SKM-1 (cell line): Measurements from ENCODE around the gene FBXO5.
"Not testable (repeated sequence)": the region's sequence is repeated elsewhere in the genome, so short reads cannot be mapped to it uniquely, and the experiment has no call there.

ENCODE experiments used
- DNase-seq: peaks from one replicate; lab custom pipeline; 2025; ENCODE audit not compliant: unreplicated experiment; lab: John Stamatoyannopoulos, UW

FBXO5 gene

DNA sequence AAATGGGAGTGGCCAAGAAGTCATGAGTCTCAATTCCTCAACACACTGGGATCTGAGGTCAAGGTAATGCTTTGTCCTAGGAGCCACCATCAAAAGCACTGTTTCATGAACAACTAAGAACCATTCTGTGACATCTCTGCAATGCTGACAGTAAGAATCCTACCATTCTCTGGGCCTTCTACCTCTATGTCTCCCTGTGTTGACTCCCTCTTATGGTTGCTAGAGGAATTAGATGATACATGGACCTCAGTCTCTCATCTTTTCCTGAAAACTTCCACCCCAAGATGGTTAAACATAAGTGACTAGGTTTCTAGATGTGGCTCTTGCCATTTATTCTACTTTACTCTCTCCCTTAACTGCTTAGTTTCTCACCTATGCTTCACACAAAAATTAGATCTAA, 10.6 kb upstream of the FBXO5 start:
- DNase-seq = no peak

DNA sequence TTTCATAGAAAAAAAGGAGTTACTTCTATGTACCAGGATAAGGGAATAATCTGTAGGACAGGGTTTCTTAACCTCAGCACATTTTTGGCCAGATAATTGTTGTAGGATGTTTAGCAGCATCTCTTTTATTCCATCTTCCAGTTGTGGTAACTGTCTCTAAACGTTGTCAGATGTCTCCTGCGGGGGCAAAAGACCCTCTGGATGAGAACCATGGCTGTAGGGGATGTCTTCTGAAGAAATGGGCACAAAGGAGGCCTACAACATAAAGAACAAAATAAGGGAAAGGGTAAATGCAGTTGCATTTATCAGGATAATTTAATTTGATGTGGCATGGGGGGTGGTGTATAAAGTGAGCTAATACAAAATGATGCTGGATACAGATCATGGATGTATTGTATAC, 4.1 kb upstream of the FBXO5 start:
- DNase-seq = no peak

DNA sequence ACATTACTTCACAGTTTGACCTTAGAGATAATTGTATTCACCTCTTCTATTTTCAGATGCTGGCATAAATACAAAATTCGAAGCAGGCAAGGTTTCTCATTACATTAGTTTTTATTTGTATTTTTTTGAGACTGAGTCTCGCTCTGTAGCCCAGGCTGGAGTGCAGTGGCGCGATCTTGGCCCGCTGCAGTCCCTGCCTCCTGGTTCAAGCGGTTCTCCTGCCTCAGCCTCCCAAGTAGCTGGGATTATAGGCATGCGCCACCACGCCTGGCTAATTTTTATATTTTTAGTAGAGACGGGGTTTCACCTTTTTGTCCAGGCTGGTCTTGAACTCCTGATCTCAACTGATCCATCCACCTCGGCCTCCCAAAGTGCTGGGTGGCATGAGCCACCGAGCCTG, 2.5 kb upstream of the FBXO5 start:
- not testable (repeated sequence) for DNase-seq

DNA sequence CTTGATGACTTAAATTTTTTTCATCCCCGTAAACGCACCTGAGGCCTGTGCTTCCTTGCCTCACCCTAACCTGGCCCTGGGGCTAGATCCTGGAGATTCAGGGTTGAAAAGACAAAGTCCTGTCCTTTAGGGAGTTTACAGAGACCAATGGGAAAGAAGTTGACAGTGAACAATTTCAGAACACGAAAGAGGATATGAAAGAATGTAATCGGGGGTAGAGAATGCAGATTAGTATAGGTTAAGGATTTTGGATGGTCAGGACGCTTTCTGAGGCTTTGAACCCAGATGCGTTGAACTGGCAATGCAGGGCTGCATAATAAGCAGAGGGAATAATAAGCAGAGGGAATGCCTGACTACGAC, 1.7 kb upstream of the FBXO5 start:
- no peak for DNase-seq

DNA sequence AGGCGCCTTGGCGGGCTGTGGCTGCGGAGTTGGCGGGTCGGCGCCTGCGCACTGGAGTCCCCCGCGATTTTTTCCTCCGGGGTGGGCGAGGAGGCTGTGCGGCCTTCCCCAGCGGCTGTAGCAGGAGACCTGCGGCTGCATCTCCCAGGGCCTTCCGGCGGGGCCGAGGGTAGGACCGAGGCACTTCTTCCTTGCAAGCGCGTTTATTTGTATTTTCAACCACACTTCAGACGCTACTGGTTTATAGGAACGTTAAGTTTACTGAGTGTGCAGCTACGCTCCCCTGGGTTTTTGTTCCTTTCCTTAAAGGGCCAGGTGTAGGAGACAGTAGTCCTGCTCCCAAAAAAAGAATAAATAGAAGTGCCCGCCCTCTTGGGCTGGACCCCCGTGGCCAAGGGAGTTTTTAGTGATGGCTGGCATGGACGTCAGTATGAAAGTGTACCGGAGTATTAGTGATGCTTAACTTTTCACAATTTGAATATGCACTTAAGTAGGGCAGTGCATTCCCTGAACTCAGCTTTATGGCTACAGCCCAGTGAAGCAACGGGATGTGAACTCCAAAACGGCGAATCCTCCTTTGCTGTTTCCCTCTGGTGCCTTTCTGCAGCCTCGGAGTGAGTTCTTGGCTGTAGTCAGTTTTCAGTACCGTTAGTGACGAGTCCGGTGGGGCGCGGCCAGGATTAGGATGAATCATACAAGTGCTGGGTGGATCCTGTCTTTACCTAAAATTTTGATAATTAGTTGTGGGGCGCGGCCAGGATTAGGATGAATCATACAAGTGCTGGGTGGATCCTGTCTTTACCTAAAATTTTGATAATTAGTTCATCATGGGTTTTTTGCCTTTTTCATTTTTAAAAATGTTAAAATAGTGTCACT, 1.0 kb upstream of the FBXO5 start:
- DNase-seq = peak; percentile 95

DNA sequence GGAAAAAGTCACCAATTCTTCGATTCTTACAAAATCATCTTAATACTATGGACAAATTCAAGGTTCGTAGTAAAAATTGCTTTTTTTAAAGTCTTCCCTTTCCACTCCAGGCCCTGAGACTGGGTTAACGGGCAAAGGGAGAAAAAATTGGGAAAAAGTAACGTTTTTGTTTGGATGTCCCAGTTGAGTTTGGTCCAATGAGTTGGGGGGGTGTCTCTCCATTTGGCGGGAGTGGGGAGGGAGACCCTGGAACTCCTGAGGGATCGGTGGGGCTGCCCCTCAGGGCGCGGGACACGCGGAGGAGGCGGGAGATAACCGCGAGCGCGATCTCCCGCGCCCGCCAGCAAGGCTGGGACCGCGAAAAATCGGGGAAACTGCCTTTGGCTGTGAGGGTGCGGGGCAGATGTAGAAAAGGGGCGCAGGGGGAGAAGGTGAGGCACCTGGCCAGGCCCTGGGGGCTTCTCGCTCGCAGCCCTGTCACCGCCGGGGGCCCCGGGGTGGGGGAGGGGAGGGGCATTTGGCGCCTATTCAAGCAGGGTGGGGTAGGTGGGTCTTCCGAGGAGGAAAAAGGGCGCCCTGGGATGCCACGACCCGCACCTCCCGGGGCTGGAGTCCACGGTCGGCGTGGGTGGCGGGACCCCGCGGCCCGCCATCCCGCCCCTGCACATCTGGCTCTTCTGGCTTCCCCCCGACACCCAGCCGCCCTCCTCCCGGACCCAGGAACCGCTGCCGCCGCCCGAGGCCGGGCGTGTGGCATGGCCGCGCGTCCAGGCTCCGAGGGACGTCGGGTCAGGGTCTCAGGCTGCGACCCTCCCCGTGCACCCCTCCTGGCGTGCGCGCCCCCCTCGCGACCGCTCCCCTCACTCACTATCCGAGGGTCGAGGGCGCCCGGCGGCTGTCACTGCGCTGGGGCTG, 595 bp downstream of the FBXO5 start:
- no peak for DNase-seq

DNA sequence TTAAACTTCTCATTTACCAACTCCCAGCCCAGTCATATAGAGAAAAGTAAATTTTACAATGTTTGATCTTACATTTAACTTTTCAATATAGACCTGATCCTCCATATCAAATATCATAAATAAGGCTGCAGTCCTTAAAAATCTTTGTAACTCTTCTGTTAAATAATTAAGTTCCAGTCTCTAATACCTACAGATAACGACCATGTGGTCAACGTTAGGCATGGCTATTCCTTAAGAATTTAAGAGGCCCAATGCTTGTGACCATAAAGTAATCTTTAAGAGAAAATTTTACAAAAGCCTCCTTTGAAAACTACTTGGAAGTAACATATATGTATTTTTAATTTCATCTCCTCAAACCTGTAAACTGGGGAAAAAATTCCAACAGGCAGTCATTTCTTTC, 1.6 kb downstream of the FBXO5 start:
- DNase-seq = no peak

DNA sequence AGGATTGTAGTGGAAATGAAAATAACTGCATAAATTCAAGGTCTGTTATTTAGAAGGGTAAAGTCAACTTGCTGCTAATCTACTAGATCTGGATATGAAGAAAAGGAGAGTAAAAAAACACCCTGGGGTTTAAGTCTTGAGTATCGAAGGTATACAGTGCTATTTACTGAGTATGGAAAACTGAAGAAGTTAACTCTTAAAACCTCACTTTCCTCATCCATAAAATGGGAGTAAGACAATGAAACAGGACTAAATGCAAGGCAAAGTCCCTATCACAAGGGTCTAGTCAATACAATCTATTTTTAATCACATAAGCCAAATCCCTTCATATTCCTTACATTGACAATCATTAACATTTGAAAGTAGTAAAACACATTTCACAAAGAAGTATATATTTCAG, 2.2 kb downstream of the FBXO5 start:
- no peak for DNase-seq

DNA sequence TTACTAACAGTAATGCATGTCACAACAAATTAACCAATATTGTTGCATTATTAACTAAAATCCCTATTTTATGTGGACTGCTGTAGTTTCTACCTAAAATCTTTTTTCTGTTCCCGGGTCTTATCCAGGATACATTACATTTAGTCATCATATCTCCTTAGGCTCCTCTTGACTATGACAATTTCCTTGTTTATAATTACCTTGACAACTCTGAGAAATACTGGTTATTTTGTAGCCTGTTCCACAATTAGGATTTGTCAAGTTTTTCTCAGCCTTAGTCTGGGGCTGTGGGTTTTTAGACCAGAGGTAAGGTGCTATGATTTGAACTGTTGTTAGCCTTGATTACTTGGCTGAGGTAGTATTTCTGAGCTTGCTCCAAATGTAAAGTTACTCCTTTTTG, 3.7 kb downstream of the FBXO5 start:
- DNase-seq = no peak

DNA sequence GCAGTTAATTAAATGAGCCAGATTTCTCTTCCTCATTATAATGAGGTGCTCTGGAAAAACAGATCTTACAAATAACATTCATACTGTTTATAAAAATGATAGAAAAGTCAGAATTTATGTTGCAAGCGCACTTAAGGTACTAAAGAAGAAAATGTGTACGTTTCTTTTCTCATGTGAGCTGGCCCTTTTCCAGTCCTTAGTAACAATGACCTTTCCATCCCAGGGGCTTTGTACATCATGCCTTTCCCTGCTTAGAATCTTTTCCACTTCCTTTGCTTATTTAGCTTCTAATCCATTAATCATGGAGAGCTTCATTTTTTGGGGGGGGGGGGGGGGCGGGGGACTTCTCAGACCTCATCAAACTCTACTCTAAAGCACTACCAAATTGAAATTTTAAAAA, 4.8 kb downstream of the FBXO5 start:
- no peak for DNase-seq

DNA sequence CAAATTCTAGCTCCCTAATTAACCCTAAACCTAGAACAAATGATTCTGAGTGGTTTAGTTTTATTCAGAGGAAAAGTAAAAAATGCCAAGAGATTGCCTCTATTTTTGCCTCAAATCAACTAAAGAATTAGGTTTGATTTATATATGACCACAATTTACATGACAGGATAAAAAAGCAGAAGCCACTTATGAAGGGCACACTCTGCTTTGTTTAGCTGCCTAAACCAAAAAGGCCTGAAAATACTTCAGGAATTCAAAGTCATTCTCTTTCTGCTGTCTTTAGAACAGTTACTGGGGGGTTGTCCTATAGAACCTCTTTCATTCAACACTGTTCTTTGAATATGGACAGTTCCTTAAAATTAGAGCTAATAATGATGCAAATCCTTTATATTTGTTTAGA, 5.3 kb downstream of the FBXO5 start:
- no peak for DNase-seq

DNA sequence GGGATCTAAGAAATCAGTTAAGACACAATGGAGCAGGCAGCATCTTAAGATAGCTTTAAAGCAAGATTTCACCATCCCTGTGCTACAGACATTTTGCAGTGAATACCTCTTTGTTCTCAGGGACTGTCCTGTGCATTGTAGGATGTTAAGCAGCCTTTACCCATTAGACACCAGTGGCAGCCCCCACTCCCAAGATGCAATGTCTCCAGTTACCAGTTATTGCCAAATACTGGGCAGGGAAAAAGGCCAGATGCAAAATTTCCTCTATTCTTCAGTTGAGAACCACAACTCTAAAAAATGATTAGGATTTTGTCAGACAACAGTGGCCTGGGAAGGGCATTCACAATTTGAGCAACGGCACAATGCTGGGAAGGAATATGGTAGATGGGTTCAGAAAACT, 6.1 kb downstream of the FBXO5 start:
- DNase-seq = no peak

DNA sequence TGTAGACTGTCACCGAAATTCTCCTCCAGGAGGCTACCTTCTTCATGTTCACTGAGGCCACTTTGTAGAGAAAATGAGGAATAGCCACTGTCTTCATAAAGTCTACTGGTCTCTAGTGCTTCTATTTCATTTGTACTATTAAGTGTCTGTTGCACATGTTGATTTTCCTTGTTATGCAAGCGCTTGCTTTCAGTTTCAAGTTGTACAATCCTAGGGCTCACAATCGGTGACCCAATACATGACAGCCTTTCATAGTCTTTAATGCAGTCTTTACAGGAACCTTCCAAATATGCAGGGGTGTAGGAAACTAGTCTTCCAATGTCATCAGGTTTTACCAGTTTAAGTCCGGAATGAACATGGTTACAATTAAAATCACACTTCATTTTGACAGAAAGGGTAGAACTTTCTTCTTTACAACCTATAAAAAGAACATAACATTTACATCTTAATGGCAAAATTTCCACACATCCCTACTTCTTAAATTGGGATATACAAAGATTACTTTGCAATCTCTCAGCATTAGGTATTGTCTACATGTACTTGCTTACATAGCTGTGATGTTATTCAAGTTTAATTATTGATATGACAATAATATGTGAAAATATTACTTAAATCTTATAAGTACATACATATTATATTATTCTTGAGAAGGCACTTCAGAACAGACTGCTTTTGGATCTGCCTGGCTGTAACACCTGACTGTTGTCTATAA, 7.5 kb downstream of the FBXO5 start:
- DNase-seq = no peak

DNA sequence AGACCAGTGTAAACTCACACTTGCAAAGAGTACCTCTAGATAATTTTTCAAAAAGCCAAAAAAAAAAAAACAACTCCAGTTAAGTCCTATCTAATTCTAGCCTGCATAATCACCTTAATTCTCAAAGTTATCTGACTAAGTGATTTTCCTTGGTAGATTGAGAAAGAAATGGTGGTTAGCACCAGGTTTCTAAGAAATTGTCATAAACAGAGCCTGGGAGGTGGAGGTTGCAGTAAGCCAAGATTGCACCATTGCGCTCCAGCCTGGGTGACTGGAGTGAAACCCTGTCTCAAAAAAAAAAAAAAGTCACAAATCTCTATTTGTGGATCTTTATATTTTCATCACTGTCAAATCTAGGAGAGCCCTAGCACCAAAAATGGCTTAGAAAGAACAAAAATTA, 8.9 kb downstream of the FBXO5 start:
- no peak for DNase-seq

DNA sequence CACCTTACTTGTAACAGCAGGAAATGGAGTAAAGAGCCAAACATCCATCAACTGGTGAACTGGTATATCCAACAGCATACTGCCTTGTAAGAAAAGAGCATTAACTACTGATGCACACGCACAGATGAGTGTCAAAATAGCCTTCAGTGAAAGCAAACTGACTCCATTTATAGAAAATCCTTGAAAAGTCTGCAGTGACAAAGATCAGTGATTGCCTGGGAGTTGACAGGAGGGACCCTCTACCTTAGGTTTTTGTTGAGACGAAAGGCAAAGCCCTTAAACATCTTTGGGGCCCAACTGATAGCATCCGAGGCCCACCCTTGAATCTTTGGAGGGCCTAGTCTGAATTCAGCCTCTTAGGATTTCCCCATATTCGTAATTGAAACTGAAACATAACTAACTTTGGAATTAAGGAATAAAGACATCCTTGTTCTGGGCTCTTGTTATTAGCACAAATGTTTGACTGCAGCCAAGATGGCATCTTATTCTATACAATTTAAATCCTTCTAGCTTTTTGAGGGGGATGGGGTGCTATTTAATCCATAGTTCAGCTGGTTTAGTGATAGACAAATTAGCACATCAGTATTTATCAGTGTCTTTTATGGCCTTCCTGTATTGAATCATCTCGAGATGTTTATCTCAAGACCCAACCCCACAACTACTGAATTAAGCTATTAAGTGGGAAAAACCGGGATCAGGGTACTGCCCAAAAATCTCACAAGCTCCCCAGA, 13.0 kb downstream of the FBXO5 start:
- no peak for DNase-seq

DNA sequence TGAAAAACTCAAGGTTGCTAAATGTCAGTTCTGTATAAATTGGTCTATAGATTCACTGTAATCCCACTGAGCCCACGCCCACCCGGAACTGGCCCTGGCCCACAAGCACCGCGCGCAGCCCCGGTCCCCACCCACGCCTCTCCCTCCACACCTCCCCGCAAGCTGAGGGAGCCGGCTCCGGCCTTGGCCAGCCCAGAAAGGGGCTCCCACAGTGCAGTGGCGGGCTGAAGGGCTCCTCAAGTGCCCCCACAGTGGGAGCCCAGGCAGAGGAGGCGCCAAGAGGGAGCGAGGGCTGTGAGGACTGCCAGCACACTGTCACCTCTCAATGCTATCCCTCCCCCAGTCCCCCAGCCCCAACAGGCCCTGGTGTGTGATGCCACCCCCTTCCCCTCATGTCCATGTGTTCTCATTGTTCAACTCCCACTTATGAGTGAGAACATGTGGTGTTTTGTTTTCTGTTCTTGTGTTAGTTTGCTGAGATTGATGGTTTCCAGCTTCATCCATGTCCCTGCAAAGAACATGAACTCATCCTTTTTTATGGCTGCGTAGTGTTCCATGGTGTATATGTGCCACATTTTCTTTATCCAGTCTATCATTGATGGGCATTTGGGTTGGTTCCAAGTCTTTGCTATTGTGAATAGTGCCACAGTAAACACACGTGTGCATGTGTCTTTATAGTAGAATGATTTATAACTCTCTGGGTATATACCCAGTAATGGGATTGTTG, 16.5 kb downstream of the FBXO5 start:
- not testable (repeated sequence) for DNase-seq

DNA sequence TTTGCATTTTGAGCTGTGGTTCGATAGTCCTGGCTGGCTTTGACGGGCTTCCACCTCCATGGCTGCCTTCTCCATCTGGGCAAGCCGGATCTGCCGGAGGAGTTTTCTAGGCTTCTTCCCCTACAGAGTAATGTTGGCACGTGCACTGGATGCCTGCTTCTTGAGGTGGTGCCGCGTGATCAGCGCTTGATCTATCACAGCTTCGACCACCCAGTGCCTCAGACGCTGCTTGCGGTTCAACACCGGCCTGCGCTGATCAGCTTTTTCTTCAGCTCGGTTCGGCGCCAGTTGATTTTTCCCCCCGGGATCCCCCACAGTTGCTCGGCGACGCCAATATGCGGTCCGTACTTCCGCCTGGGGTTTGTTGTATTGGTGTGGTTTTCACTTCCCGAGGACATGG, 23.5 kb downstream of the FBXO5 start:
- no peak for DNase-seq

DNA sequence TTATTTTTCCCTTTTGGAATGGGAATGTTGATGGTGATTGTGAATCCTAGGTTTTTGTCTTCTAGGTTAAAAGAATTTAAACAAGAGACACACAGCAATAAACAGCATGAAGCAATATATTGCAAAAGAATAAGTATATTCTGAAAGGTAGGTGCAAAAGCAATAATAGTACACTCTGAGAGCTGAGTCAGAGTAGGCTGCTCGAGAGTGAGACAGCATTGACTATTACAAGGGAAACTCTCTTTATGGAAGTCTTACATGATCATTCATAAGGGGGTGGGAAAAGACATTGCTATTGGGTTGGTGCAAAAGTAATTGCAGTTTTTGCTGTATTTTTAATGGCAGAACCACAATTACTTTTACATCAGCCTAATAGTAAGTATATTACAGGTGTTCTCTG, 25.0 kb downstream of the FBXO5 start:
- no peak for DNase-seq

DNA sequence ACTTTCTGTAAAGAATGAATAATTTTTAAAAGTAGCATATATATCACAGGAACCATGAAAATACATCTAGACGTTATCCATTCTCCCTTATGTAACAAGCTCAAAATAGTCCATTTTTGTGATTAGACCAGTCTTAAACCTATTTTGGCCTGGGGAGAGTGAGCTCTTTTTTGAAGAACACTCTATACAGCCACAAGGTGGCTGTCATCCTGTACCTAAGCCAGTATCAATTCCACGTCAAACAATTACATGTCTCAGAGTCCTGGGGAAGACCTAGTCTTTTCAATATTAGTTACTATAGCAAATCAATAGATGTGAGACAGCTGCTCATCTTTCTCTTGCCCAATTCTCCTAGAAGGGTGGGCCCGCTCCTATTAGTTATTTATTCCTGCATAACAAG, 28.4 kb downstream of the FBXO5 start:
- DNase-seq = no peak

DNA sequence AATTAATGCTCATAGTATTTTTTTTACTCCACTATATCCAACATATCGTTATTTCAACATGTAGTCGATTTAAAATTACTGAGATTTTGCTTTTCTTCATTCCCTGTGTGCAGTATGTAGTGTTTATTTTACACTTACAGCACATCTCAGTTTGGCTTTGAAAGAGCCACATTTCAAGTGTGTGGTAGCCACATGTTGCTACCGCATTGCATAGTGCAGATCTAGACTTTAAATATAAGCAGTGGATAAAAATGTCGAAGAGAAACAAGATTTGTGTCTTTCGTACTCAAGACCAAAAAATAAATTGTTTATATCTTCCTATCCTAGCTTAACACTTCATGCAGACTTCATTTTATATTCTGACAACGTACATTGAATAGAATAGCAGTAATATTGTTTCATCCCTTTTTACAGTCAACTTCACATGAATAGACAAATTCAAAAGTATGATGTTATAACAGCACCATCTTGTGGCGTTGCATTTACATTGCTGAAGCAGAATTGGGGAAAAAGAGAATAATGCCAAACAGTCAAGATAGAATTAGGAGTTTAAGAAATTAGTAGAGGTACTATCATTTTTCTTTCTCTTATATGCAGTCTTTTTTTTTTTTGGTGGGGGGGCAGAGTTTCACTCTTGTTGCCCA, 29.9 kb downstream of the FBXO5 start:
- DNase-seq = no peak
